ENCODE results near the gene COG2.
"Not testable (repeated sequence)": the region's sequence is repeated elsewhere in the genome, so short reads cannot be mapped to it uniquely, and the experiment has no call there.

Gene COG2

DNA sequence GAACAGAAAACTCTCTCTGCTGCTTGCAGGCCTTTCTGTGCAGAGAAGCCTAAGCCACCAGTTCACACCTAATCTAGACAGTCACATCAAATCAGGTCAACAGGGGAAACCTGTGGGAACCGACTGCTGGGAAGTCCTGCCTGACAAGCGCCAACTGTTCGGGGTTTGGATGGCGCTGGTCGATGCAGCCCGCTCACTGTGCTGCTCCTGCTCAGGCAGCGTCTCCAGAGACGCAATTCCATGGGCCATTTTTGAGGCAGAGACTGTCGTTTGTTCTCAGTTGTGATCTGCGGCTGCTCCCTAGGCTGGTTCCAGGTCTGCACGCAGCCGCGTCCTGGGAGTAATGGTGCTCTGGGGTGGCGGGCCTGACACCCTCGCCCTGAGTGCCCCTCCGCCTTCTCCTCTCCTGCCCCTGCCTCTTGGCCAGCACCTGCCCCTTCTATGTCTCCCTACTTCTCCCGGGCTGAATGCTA, 70.2 kb downstream of the COG2 start:
- no peak overlapping the region for H3K27ac ChIP-seq
- TF ChIP-seq ZFX (IDR thresholded peaks at IDR 0.05): no peak
- TF ChIP-seq, protein P1, sequence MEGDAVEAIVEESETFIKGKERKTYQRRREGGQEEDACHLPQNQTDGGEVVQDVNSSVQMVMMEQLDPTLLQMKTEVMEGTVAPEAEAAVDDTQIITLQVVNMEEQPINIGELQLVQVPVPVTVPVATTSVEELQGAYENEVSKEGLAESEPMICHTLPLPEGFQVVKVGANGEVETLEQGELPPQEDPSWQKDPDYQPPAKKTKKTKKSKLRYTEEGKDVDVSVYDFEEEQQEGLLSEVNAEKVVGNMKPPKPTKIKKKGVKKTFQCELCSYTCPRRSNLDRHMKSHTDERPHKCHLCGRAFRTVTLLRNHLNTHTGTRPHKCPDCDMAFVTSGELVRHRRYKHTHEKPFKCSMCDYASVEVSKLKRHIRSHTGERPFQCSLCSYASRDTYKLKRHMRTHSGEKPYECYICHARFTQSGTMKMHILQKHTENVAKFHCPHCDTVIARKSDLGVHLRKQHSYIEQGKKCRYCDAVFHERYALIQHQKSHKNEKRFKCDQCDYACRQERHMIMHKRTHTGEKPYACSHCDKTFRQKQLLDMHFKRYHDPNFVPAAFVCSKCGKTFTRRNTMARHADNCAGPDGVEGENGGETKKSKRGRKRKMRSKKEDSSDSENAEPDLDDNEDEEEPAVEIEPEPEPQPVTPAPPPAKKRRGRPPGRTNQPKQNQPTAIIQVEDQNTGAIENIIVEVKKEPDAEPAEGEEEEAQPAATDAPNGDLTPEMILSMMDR (conservative IDR thresholded peaks at IDR 0.05): no peak

DNA sequence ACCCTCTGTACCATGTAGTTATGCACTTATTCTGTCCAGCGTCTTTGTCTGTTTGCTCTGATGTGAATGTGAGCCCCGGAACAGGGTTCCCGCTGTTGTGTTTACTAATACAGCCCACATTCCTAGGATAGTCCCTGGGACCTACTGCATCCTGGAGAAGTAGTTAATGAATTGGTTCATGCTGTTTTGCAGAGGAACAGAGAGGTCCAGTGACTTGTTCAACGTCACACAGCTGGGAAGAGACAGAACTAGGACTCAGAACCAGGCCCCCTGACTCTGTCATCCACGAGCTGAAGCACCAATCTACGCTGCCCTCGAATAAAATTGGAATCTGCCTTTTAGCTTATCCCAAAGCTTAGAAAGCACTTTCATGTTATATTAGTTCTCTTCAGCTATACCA, 70.9 kb downstream of the COG2 start:
- TF ChIP-seq, protein P1 (conservative IDR thresholded peaks at IDR 0.05): no peak
- no peak for TF ChIP-seq ZFX (IDR thresholded peaks at IDR 0.05)
- no peak overlapping the region for H3K27ac ChIP-seq

DNA sequence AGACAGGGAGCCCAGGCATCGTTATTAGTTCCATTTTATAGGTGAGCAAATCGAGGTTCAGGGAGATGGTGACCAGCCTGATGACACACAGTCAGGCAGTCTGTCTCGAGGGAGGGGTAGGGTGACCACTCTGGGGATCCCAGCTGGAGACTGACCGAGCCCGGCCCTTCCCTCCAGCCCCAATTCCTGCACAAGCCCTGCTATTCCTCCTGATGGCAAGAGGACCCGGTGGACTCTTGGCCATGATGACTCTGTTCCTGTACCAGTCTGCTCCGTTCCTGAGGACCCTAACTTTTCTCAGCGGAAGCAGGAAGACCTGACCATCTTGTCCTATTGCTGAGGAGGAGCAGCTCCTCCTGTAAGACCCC, 71.2 kb downstream of the COG2 start:
- no peak for TF ChIP-seq ZFX (IDR thresholded peaks at IDR 0.05)
- TF ChIP-seq, protein P1 (conservative IDR thresholded peaks at IDR 0.05): no peak
- H3K27ac ChIP-seq: 0 out of 2 replicates have a peak overlapping the region, but pooled peaks have one; percentile 6

DNA sequence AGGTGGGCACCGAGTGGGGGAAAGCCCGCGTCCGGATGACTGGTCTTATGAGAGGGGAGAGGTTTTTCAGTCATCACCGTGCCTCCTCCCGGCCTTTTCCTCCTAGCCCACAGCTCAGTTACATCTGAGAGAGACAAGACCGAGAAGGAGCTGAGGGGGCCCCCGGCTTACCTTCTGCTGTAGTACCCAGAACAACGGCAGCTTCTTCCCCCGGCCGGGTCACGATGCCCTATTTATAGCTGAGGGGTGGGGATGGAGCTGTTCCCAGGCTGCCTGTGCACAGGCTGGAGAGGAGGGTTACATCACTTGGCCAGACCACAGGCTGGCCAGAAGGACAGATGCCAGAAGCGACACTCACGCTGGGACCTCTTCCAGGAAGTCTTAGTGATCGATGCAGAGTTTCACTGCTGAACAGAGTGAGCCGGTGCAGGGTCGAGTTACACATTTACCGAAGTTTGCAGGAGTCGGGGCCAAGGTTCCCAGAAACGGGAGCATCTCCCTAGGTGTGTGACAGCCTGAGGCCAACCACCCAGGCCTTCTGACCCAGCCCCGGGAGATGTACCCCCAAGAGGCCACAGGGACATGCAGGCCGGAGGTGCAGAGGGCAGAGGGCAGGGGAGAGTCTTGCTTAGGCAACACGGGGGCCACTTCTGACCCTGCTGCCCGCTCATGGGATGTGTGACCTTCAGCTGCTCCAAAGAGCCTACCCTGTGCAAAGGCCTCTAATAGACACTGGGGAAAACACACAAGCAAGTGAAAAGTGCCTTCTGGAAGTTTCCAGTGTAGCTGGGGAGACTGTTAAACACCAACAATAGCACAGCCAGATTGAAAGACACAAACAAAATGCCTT, 71.9 kb downstream of the COG2 start, which contains the start of gene AGT:
AGT (minus strand) TSS at position 208 of the 850 bp plus-strand sequence. CDS start 3,299 bp downstream, outside the sequence.
- TF ChIP-seq ZFX (IDR thresholded peaks at IDR 0.05): no peak
- TF ChIP-seq, protein P1 (conservative IDR thresholded peaks at IDR 0.05): no peak
- H3K27ac ChIP-seq: 0 out of 2 replicates have a peak within 1 kb of the TSS, but pooled peaks have one; percentile 6

DNA sequence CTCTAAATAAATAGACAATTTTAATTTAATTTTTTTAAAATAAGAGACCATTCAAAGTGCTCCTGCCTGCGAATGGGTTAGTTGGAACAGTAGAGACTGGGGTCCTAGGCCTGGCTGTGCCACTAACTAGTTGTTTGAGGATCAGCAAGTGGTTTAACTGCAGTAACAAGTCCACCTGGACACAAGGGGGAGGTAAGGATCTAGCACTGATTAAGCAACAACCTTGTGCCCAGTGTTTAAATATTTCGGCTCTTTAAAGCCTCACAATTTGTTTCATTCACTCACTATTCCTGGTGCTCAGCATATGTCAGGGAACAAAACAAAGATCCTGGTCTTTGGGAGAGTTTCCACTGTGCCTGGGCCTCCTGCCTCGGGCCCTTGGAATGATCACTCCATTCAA, 73.2 kb downstream of the COG2 start:
- no peak overlapping the region for H3K27ac ChIP-seq
- no peak for TF ChIP-seq ZFX (IDR thresholded peaks at IDR 0.05)
- TF ChIP-seq, protein P1 (conservative IDR thresholded peaks at IDR 0.05): no peak

DNA sequence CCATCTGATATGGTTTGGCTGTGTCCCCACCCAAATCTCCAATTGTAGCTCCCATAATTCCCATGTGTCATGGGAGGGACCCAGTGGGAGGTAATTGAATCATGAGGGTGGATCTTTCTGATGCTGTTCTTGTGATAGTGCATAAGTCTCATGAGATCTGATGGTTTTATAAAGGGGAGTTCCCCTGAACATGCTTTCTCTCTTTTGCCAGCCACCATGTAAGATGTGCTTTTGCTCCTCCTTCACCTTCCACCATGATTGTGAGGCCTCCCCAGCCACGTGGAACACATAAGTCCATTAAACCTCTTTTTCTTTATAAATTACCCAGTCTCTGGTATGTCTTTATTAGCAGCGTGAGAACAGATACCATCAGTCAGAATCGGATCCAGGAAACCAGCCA, 74.2 kb downstream of the COG2 start:
- not testable (repeated sequence) for H3K27ac ChIP-seq

DNA sequence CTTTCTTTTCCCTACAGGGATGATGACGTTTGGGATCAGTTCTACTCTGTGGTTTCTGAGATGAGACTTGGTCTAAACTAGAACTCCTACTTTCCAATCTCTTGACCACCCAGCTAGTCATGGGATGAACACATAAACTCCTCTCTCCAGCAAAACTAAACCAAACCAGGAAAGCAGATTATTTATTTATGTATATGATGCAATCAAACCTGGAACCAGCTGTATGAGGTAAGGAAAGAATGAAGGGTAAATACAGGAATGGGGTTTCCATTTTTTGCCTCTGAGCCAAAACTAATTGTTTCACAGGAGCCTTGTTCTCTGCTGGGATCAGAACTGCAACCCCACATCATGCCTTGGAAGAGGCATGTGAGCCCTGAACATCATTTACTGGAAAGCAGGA, 75.0 kb downstream of the COG2 start:
- TF ChIP-seq, protein P1 (conservative IDR thresholded peaks at IDR 0.05): no peak
- no peak for TF ChIP-seq ZFX (IDR thresholded peaks at IDR 0.05)
- H3K27ac ChIP-seq: no peak overlapping the region

DNA sequence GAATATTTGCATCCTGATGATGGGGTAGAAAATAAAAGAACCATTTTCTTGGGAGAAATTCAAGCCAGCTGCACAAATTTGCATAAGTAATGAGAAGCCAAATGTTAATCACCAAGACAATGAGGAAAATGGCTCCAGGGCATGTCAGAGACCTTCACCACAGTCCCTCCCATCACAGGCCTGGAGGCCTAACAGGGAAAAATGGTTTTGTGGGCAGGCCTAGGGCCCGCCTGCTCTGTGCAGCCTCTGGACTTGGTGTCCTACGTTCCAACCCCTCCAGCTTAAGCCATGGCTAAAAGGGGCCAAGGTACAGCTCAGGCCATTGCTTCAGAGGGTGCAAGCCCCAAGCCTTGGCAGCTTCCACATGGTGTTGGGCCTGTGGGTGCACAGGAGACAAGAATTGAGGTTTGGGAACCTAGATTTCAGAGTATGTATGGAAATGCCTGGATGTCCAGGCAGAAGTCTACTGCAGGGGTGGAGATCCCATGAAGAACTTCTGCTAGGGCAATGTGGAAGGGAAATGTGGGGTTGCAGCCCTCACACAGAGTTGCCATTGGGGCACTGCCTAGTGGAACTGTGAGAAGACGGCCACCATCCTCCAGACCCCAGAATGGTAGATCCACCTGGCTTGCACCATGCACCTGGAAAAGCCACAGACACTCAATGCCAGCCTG, 79.7 kb downstream of the COG2 start:
- not testable (repeated sequence) for H3K27ac ChIP-seq

Data from C4-2B (cell line).